ENCODE measurements around the gene INTS2.
"Not testable (repeated sequence)": the region's sequence is repeated elsewhere in the genome, so short reads cannot be mapped to it uniquely, and the experiment has no call there.

The INTS2 gene

DNA sequence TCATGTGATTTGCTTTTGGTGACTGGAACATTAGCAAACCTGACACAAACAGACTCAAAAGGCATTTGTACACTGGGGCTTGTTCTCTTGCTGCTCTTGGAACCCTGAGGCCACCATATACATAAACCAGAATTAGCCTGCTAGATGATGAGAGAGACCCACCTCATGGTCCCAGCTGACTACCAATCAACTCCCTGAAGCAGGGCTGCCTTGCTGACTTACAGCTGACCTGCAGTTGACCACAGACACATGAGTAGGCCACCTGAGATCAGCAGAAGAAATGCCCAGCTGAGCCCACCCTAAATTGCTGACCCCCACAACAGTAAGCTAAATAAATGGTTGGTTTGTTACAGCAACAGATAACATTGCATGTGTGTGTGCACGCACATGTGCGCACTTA, 93.2 kb downstream of the INTS2 start:
- no peak for DNase-seq (ENCODE audit: extremely low read depth, low read depth)
- TF ChIP-seq CTCF (IDR thresholded peaks at IDR 0.05; ENCODE audit: low read depth, low read length, missing control alignments) = no peak
- no peak overlapping the region for H3K4me3 ChIP-seq (replicated peaks; ENCODE audit: low read depth, low read length)

GRCh38 chr17:61833536-61834193, 94.1 kb downstream of the INTS2 start:
- no peak for TF ChIP-seq CTCF (IDR thresholded peaks at IDR 0.05; ENCODE audit: low read depth, low read length, missing control alignments)
- DNase-seq (ENCODE audit: extremely low read depth, low read depth) = peak; percentile 45
- no peak overlapping the region for H3K4me3 ChIP-seq (replicated peaks; ENCODE audit: low read depth, low read length)

GRCh38 chr17:61832463-61832862, 95.3 kb downstream of the INTS2 start:
- H3K4me3 ChIP-seq (replicated peaks; ENCODE audit: low read depth, low read length) = no peak overlapping the region
- no peak for DNase-seq (ENCODE audit: extremely low read depth, low read depth)
- no peak for TF ChIP-seq CTCF (IDR thresholded peaks at IDR 0.05; ENCODE audit: low read depth, low read length, missing control alignments)

DNA sequence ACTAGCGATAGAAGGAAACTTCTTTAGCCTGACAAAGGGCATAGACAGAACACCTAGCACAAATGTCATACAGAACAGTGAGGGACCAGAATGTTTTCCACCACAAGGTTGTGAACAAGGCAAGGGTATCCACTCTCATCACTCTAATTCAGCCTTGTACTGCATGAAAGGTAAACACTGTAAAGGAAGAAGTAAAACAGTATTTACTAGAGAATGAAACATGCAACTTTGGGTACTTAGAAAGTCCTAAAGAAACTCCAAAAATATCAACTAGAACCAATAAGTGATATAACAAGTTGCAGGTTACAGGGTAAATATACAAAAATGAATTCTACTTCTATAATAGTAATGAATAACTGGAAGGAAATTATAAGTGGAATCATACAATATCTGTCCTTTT, 96.7 kb downstream of the INTS2 start:
- DNase-seq (ENCODE audit: extremely low read depth, low read depth) = no peak
- no peak overlapping the region for H3K4me3 ChIP-seq (replicated peaks; ENCODE audit: low read depth, low read length)
- no peak for TF ChIP-seq CTCF (IDR thresholded peaks at IDR 0.05; ENCODE audit: low read depth, low read length, missing control alignments)

- DNase-seq (ENCODE audit: extremely low read depth, low read depth) = no peak
- H3K4me3 ChIP-seq (replicated peaks; ENCODE audit: low read depth, low read length) = no peak overlapping the region
- TF ChIP-seq CTCF (IDR thresholded peaks at IDR 0.05; ENCODE audit: low read depth, low read length, missing control alignments) = no peak
Measured at GRCh38 chr17:61828694-61829093, 99.1 kb downstream of the INTS2 start.

DNA sequence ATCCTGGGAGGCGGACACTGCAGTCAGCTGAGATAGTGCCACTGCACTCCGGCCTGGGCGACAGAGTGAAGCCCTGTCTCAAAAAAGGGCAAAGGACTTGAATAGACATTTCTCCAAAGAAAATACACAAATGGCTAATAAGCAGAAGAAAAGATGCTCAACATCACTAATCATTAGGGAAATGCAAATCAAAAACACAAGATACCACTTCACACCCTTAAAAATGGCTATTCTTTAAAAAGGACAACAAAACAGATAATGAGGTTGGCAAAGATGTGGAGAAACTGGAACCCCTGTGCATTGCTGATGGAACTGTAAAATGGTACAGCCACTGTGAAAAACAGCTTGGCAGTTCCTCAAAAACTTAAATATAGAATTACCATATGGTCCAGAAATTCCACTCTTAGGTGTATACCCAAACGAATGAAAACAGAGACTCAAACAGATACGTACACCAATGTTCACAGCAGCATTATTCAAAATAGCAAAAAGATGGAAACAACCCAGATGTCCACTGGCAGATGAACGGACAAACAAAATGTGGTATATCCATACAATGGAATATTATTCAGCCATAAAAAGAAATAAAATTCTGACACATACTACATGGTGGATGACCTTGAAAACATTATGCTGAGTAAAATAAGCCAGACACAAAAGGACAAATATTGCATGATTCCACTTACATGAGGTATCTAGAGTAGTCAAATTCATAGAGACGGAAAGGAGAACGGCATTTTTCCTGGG, 100.0 kb downstream of the INTS2 start:
- no peak for TF ChIP-seq CTCF (IDR thresholded peaks at IDR 0.05; ENCODE audit: low read depth, low read length, missing control alignments)
- H3K4me3 ChIP-seq (replicated peaks; ENCODE audit: low read depth, low read length) = no peak overlapping the region
- DNase-seq (ENCODE audit: extremely low read depth, low read depth) = no peak

DNA sequence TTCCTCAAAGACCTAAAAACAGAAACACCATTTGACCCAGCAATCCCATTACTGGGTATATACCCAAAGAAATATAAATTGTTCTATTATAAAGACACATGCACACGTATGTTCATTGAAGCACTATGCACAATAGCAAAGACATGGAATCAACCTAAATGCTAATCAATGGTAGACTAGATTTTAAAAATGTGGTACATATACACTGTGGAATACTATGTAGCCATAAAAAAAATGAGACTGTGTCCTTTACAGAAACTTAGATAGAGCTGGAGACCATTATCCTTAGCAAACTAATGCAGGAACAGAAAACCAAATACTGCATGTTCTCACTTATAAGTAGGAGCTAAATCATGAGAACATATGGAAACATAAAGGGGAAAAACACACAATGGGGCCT, 100.9 kb downstream of the INTS2 start:
- DNase-seq (ENCODE audit: extremely low read depth, low read depth); H3K4me3 ChIP-seq (replicated peaks; ENCODE audit: low read depth, low read length): not testable (repeated sequence)

- H3K4me3 ChIP-seq (replicated peaks; ENCODE audit: low read depth, low read length); DNase-seq (ENCODE audit: extremely low read depth, low read depth): not testable (repeated sequence)
Measured at GRCh38 chr17:61826198-61826597, 101.6 kb downstream of the INTS2 start.

Measured in HFF-Myc (cell line).